ENCODE data around the gene SLC2A4RG. TPM values are rescaled to one million over a fixed set of nuclear protein-coding genes. Genes with fewer than 3 reads are reported as not detected.

SLC2A4RG gene
- total RNA-seq, 1 donor from 2014 or later: 53.0 TPM

DNA sequence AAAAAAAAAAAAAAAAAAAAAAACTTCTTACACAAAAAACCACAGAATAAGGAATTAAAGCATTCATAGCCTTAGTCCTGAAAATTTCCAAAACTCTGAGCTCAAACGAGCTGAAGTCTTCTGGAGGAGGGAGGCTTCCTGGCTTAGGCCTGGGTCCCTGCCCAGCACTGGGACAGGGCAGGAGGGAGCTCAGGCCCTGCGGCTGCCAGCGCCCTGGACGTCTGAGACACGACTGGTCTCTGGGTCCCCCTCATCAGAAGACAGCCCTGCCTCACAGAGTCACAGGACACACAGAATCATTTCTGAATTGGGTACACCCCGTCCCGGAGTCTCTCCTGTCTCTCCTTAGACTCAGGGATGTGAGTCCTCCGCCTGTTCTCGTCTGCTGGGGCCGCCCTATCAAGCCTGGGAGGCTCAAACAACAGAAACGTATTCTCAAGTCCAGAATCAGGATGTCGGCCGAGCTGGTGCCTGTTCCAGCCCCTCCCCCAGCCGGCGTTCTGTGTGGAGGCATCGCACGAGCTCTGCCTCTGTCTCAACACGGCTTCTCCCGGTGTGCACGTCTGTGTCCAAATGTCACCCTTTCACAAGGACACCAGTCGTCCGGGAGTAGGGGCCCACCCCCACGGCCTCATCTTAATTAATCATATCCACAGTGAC is 52.1 kb downstream of the SLC2A4RG start:
- DNase-seq (ENCODE audit: low spot score): no peak
- no peak overlapping the region for H3K27ac Mint-ChIP-seq
- peaks cover 13% of the 10 kb centered on the region for H3K27me3 Mint-ChIP-seq (ENCODE audit: low read depth)
- intact Hi-C loops (cut with micrococcal nuclease): no loop called here
- H3K4me3 Mint-ChIP-seq (ENCODE audit: low read depth): no peak overlapping the region
- no peaks in the 10 kb centered on the region for H3K36me3 Mint-ChIP-seq (ENCODE audit: low read depth)
- no peaks in the 10 kb centered on the region for H3K9me3 Mint-ChIP-seq
- H3K4me1 Mint-ChIP-seq (ENCODE audit: low read depth): no peaks in the 10 kb centered on the region

DNA sequence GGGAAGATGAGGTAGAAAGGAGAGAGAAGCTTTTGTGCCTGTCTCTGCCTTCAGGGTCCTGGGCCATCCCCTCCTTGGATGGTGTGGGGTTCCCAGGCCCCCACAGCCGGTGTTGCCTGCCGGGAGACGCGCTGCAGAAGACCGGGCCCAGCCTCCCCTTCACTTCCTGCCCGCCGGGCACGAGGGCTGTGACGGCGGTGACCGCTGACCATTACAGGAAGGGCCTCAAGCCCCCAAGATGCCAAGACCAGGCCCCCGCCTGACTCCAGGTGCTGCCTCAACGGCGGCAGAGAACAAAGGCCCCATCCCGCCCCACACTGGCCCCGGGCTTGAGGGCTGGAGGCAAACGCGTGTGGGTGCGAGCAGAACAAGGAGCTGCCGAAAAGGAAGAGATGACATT is 53.3 kb downstream of the SLC2A4RG start:
- Mint-ChIP-seq H3K27ac (no peak overlapping the region), H3K36me3 (ENCODE audit: low read depth) (no peaks in the 10 kb centered on the region), H3K9me3 (no peaks in the 10 kb centered on the region), H3K4me1 (ENCODE audit: low read depth) (no peaks in the 10 kb centered on the region), H3K4me3 (ENCODE audit: low read depth) (no peak overlapping the region), H3K27me3 (ENCODE audit: low read depth) (peaks cover 15% of the 10 kb centered on the region)
- no peak for DNase-seq (ENCODE audit: low spot score)
- intact Hi-C loops (cut with micrococcal nuclease): no loop called here

Other genes starting within 250 kb of the SLC2A4RG start
- 1.4 and 2.4 TPM in 2 replicates for gene EEF1A2, start 240.7 kb upstream of the SLC2A4RG start, total RNA-seq
- gene PPDPF, start 219.0 kb upstream of the SLC2A4RG start, total RNA-seq: 135 and 143 TPM in 2 replicates
- gene PTK6, start 202.4 kb upstream of the SLC2A4RG start, total RNA-seq: 0.32 and 0.46 TPM in 2 replicates
- gene SRMS, start 192.0 kb upstream of the SLC2A4RG start, total RNA-seq: not detected in 2 replicates
- gene FNDC11, start 185.6 kb upstream of the SLC2A4RG start, total RNA-seq: 0.18 and 0.27 TPM in 2 replicates
- gene HELZ2, start 165.5 kb upstream of the SLC2A4RG start, total RNA-seq: 10.3 and 11.5 TPM in 2 replicates
- 12.4 and 13.6 TPM in 2 replicates for gene GMEB2, start 112.7 kb upstream of the SLC2A4RG start, total RNA-seq
- 6.5 and 7.1 TPM in 2 replicates for gene STMN3, start 86.4 kb upstream of the SLC2A4RG start, total RNA-seq
- 44.0 and 46.9 TPM in 2 replicates for gene RTEL1, start 81.5 kb upstream of the SLC2A4RG start, total RNA-seq
- not detected in 2 replicates for gene TNFRSF6B, start 43.1 kb upstream of the SLC2A4RG start, total RNA-seq
- 59.0 and 59.1 TPM in 2 replicates for gene ARFRP1, start 31.8 kb upstream of the SLC2A4RG start, total RNA-seq
- 29.0 and 36.1 TPM in 2 replicates for gene ZGPAT, start 31.7 kb upstream of the SLC2A4RG start, total RNA-seq
- 15.7 TPM in 2 replicates for gene LIME1, start 3.1 kb upstream of the SLC2A4RG start, total RNA-seq
- gene ZBTB46, start 91.5 kb downstream of the SLC2A4RG start, total RNA-seq: 1.1 and 1.9 TPM in 2 replicates
- gene ABHD16B, start 121.7 kb downstream of the SLC2A4RG start, total RNA-seq: 0.16 TPM in 1 of 2 replicates, not detected in the other
- gene TPD52L2, start 125.5 kb downstream of the SLC2A4RG start, total RNA-seq: 62.5 and 66.7 TPM in 2 replicates
- 38.1 and 40.0 TPM in 2 replicates for gene DNAJC5, start 155.3 kb downstream of the SLC2A4RG start, total RNA-seq
- 48.7 and 51.2 TPM in 2 replicates for gene UCKL1, start 216.6 kb downstream of the SLC2A4RG start, total RNA-seq
- gene ZNF512B, start 230.2 kb downstream of the SLC2A4RG start, total RNA-seq: 26.2 and 27.0 TPM in 2 replicates
- 23.4 and 25.3 TPM in 2 replicates for gene SAMD10, start 239.9 kb downstream of the SLC2A4RG start, total RNA-seq
- 68.9 and 70.3 TPM in 2 replicates for gene PRPF6, start 241.4 kb downstream of the SLC2A4RG start, total RNA-seq